GM10847 (cell line): Measurements from ENCODE around the gene TIMM29.
A peak's percentile ranks its signal among the peaks of the same experiment; 100 is the strongest.

Source experiments
- POLR2A ChIP-seq: IDR thresholded peaks from 2 replicates; pipeline ENCODE4 v1.6.1; 2011; ENCODE audit not compliant: insufficient read length; ENCODE audit errors: extremely low read depth

Gene TIMM29

GRCh38 chr19:10921199-10921909 lies 7.3 kb upstream of the TIMM29 start:
- TF ChIP-seq POLR2A, result no peak

- TF ChIP-seq POLR2A, result no peak
These were observed 6.5 kb upstream of the TIMM29 start for GRCh38 chr19:10921910-10922637.

GRCh38 chr19:10922638-10923014 lies 6.0 kb upstream of the TIMM29 start:
- TF ChIP-seq POLR2A, result no peak

- no peak for TF ChIP-seq POLR2A
These were observed 5.1 kb upstream of the TIMM29 start for GRCh38 chr19:10923260-10924112.

GRCh38 chr19:10924597-10924996 lies 4.0 kb upstream of the TIMM29 start:
- TF ChIP-seq POLR2A, result no peak

- no peak for TF ChIP-seq POLR2A
These were observed 665 bp upstream of the TIMM29 start for GRCh38 chr19:10927730-10928562.

GRCh38 chr19:10929402-10929794 lies 787 bp downstream of the TIMM29 start:
- TF ChIP-seq POLR2A, result no peak

- TF ChIP-seq POLR2A, result no peak
These were observed 6.9 kb downstream of the TIMM29 start for GRCh38 chr19:10935371-10936059.

GRCh38 chr19:10936661-10937084 lies 8.1 kb downstream of the TIMM29 start:
- TF ChIP-seq POLR2A, result no peak

GRCh38 chr19:10945264-10945663 lies 16.7 kb downstream of the TIMM29 start:
- no peak for TF ChIP-seq POLR2A

GRCh38 chr19:10946958-10947657 lies 18.5 kb downstream of the TIMM29 start:
- TF ChIP-seq POLR2A, result no peak

- TF ChIP-seq POLR2A, result no peak
These were observed 24.2 kb downstream of the TIMM29 start for GRCh38 chr19:10952809-10953208.

- peak; percentile 92 for TF ChIP-seq POLR2A
These were observed 31.9 kb downstream of the TIMM29 start, which contains the start of gene SMARCA4 for GRCh38 chr19:10960314-10961072. TSS of gene SMARCA4 (plus strand) at chr19:10961030. CDS start at chr19:10984152, 23,122 bp downstream.
